K562 (cell line): ENCODE results near the gene PRKG1. TPM values are rescaled to one million over a fixed set of nuclear protein-coding genes. Genes with fewer than 3 reads are reported as not detected.

ENCODE experiments used
- ATAC-seq: fragments of 200-7000 bp; cut with Tn5 transposase; 3 replicates; pipeline ENCODE4 v1.9.1; 2020; ENCODE audit warnings: moderate library complexity
- BruUV-seq: library from RNA; stranded (reverse); fragments of 400-500 nt; replicated peaks from 2 replicates; lab custom pipeline; 2021; lab: Mats Ljungman, UMichigan
- CTCF ChIA-PET: fragments of 300-600 bp; formaldehyde crosslinking; extraction: SDS; loops from one replicate; lab custom pipeline; 2021; ENCODE audit warnings: low intra/inter-chr PET ratio; lab: Yijun Ruan, JAX
- POLR2A ChIA-PET: fragments of 300-600, 350-650 bp; sonication (Branson Sonifier 250); formaldehyde crosslinking; extraction: SDS; loops from one replicate; lab custom pipeline; 2021; ENCODE audit warnings: antibody characterized with exemption, inconsistent platforms; lab: Yijun Ruan, JAX
- DNase-seq, 4 experiments: peaks; one replicate each; pipeline versions ENCODE4 v3.0.0 to v3.0.0-alpha.2; 2011 to 2018; ENCODE audit warnings: low spot score in 3 of 4, mixed read lengths in 3 of 4; ENCODE audit errors: extremely low read depth in 1 of 4
- FAIRE-seq: peaks from 2 replicates; lab custom pipeline; 2011; peaks lifted over from hg19 to GRCh38; lab: Jason Lieb, UNC
- H2AFZ ChIP-seq: 2 replicates; pipeline ENCODE4 v1.6.0; 2011; ENCODE audit warnings: low read depth, low read length, control low read depth, inconsistent platforms
- H3K27ac ChIP-seq: fragments of 200-600 bp; 3 replicates; pipeline ENCODE4 v1.8.0; 2011; ENCODE audit warnings: low read depth, mild to moderate bottlenecking, control low read depth, inconsistent platforms, low read length, moderate library complexity, mixed read lengths; ENCODE audit errors: extremely low read depth
- H3K27me3 ChIP-seq, 2 experiments: fragments of 300-600 bp in 1 of 2; 2 replicates in 1 of 2; 3 replicates in 1 of 2; pipeline versions ENCODE4 v1.6.0 to v1.8.0; 2011; ENCODE audit warnings: inconsistent platforms in 2 of 2, low read length in 2 of 2, mild to moderate bottlenecking in 1 of 2, mixed read lengths in 1 of 2, moderate library complexity in 1 of 2; ENCODE audit not compliant: control insufficient read depth in 2 of 2, insufficient read depth in 2 of 2
- H3K36me3 ChIP-seq: fragments of 300-600 bp; 3 replicates; pipeline ENCODE4 v1.8.0; 2011; ENCODE audit warnings: mild to moderate bottlenecking, low read length, inconsistent platforms; ENCODE audit not compliant: control insufficient read depth, insufficient read depth
- H3K4me1 ChIP-seq, 2 experiments: fragments of 200-600 bp in 1 of 2; replicated peaks in 1 of 2; 2 replicates in 1 of 2; 3 replicates in 1 of 2; pipeline versions ENCODE4 v1.5.1 to v1.8.0; 2011; ENCODE audit warnings: inconsistent platforms in 2 of 2, low read length in 2 of 2, mild to moderate bottlenecking in 1 of 2, mixed read lengths in 1 of 2, moderate library complexity in 1 of 2; ENCODE audit not compliant: control insufficient read depth in 2 of 2, insufficient read depth in 2 of 2
- H3K4me2 ChIP-seq: 2 replicates; pipeline ENCODE4 v1.6.1; 2011; ENCODE audit warnings: low read length, control low read depth, inconsistent platforms, mixed read lengths; ENCODE audit not compliant: insufficient read depth
- H3K4me3 ChIP-seq: fragments of 200-600 bp; sonication (generic), shearing (Covaris generic); 2 replicates; pipeline ENCODE4 v1.5.1; 2016; ENCODE audit warnings: control low read depth, inconsistent platforms
- H3K79me2 ChIP-seq: fragments of 200-600 bp; 3 replicates; pipeline ENCODE4 v1.8.0; 2011; ENCODE audit warnings: low read length, inconsistent platforms; ENCODE audit not compliant: control insufficient read depth, insufficient read depth
- H3K9ac ChIP-seq, 2 experiments: 2 replicates each; pipeline versions ENCODE4 v1.6.0 to v1.6.1; 2011; ENCODE audit warnings: low read depth in 2 of 2, low read length in 2 of 2, control low read depth in 1 of 2, inconsistent platforms in 1 of 2, mild to moderate bottlenecking in 1 of 2, mixed read lengths in 1 of 2; ENCODE audit not compliant: insufficient read depth in 1 of 2
- H3K9me1 ChIP-seq: one replicate; pipeline ENCODE4 v1.6.0; 2011; ENCODE audit warnings: inconsistent platforms, mild to moderate bottlenecking, low read length, moderate library complexity; ENCODE audit not compliant: control insufficient read depth, insufficient read depth
- H3K9me3 ChIP-seq: replicated peaks from 2 replicates; pipeline ENCODE4 v1.5.1; 2011; ENCODE audit warnings: low read depth, low read length, inconsistent platforms; ENCODE audit not compliant: control insufficient read depth, insufficient read depth
- H4K20me1 ChIP-seq: replicated peaks from 2 replicates; pipeline ENCODE4 v1.6.1; 2011; ENCODE audit warnings: low read length, inconsistent platforms, mixed read lengths; ENCODE audit not compliant: control insufficient read depth, insufficient read depth
- BCLAF1 ChIP-seq, 2 experiments: fragments of 450-650 bp in 1 of 2; IDR thresholded peaks; 2 replicates each; pipeline ENCODE4 v1.6.1; 2011 to 2017; ENCODE audit warnings: low read depth in 2 of 2, antibody characterized with exemption in 1 of 2, borderline replicate concordance in 1 of 2, low read length in 1 of 2, mild to moderate bottlenecking in 1 of 2, mixed read lengths in 1 of 2; ENCODE audit not compliant: control insufficient read depth in 1 of 2
- ERF ChIP-seq: fragments of 450-650 bp; formaldehyde crosslinking; IDR thresholded peaks from 2 replicates; pipeline ENCODE4 v1.4.0; 2020; ENCODE audit warnings: mild to moderate bottlenecking, mixed read lengths
- FUS ChIP-seq: fragments of 200-400 bp; formaldehyde crosslinking; optimal IDR thresholded peaks from 2 replicates; pipeline ENCODE3; 2017; ENCODE audit warnings: low read depth, low read length
- HLTF ChIP-seq: fragments of 450-650 bp; IDR thresholded peaks from 2 replicates; pipeline ENCODE4 v1.6.1; 2016
- LCOR ChIP-seq: sonication (generic); formaldehyde crosslinking; IDR thresholded peaks from 2 replicates; pipeline ENCODE4 v1.8.0; 2022; ENCODE audit warnings: mild to moderate bottlenecking, missing genetic modification reagents
- MCM3 ChIP-seq: fragments of 450-650 bp; IDR thresholded peaks from 2 replicates; pipeline ENCODE4 v1.6.1; 2016
- NONO ChIP-seq, 2 experiments: fragments of 200-400 bp in 1 of 2; fragments of 450-650 bp in 1 of 2; formaldehyde crosslinking in 1 of 2; IDR thresholded peaks; 2 replicates each; pipeline ENCODE4 v1.6.1; 2017; ENCODE audit warnings: low read depth in 2 of 2, mild to moderate bottlenecking in 2 of 2, moderate library complexity in 2 of 2, low read length in 1 of 2
- PATZ1 ChIP-seq: fragments of 250-450 bp; sonication (Bioruptor Pico); IDR thresholded peaks from 2 replicates; pipeline ENCODE4 v1.5.0; 2020; ENCODE audit warnings: mild to moderate bottlenecking, borderline replicate concordance
- TCF7L2 ChIP-seq: fragments of 150-350 bp; IDR thresholded peaks from 2 replicates; pipeline ENCODE4 v1.6.1; 2016; ENCODE audit warnings: low read depth, mild to moderate bottlenecking, low read length, moderate library complexity
- TEAD4 ChIP-seq, 2 experiments: sonication (generic) in 1 of 2; formaldehyde crosslinking in 1 of 2; IDR thresholded peaks; 2 replicates each; pipeline versions ENCODE4 v1.6.1 to v1.8.0; 2012 to 2022; ENCODE audit warnings: borderline replicate concordance in 1 of 2, inconsistent platforms in 1 of 2, low read length in 1 of 2, mild to moderate bottlenecking in 1 of 2, missing genetic modification reagents in 1 of 2
- TFAM ChIP-seq: fragments of 250-450 bp; sonication (Bioruptor Pico); conservative IDR thresholded peaks from 2 replicates; pipeline ENCODE4 v1.5.0; 2021; ENCODE audit warnings: mild to moderate bottlenecking, moderate library complexity
- YBX1 ChIP-seq: fragments of 450-650 bp; IDR thresholded peaks from 2 replicates; pipeline ENCODE4 v1.7.1; 2016; ENCODE audit warnings: mild to moderate bottlenecking
- ZNF12 ChIP-seq: sonication (generic); formaldehyde crosslinking; IDR thresholded peaks from 2 replicates; pipeline ENCODE4 v1.4.0; 2020; ENCODE audit warnings: mild to moderate bottlenecking, missing genetic modification reagents
- ZNF707 ChIP-seq: fragments of 250-450 bp; sonication (Bioruptor Pico); conservative IDR thresholded peaks from 2 replicates; pipeline ENCODE4 v1.8.0; 2022; ENCODE audit warnings: inconsistent platforms, mild to moderate bottlenecking, moderate library complexity
- WGBS: fragments of 100-300 bp; shearing (Covaris generic); methylation state at CpG from one replicate; pipeline ENCODE4 v1.1.6; 2016; ENCODE audit warnings: low coverage, mixed read lengths; ENCODE audit not compliant: insufficient coverage; ENCODE audit errors: missing lambda C conversion rate; 5-methylcytosine and 5-hydroxymethylcytosine counted together
- in situ Hi-C: fragments of 300-500 bp; cut with MboI; formaldehyde crosslinking; loops from 4 replicates; pipeline ENCODE4 v1.15.0; 2018; ENCODE audit warnings: inconsistent platforms, mixed read lengths
- intact Hi-C: fragments of 100-400 bp; cut with micrococcal nuclease; formaldehyde crosslinking; loops from 2 replicates; pipeline ENCODE4 v1.14.2; 2022
- polyA plus RNA-seq, 8 experiments: library from polyadenylated mRNA; depleted of rRNA in 4 of 8; stranded (reverse) in 5 of 8; unstranded in 3 of 8; fragments of >200 nt; fragmentation: Nextera tagmentation in 2 of 8; fragmentation: Illumina TruSeq in 1 of 8; extraction: Ambion mirVana in 2 of 8; extraction: Trizol in 1 of 8; gene quantifications; 2 replicates each; pipeline versions ENCODE4 v1.2.1 to v1.2.3, GENCODE V29; 2011 to 2014; ENCODE audit warnings: inconsistent platforms in 1 of 8, missing spikeins in 1 of 8
- total RNA-seq, 7 experiments: library from RNA; depleted of rRNA in 6 of 7; stranded (reverse); fragments of >200 nt in 6 of 7; fragmentation: Illumina TruSeq in 2 of 7; extraction: Trizol in 2 of 7; gene quantifications; 2 replicates each; pipeline versions ENCODE4 v1.2.1 to v1.2.3, GENCODE V29; 2011 to 2021; ENCODE audit warnings: low replicate concordance in 1 of 7
- TF ChIP-seq, protein P1 (sequence below): sonication (generic); formaldehyde crosslinking; IDR thresholded peaks from 2 replicates; pipeline ENCODE4 v1.8.1; 2023; ENCODE audit warnings: mild to moderate bottlenecking, missing genetic modification reagents

PRKG1 gene
- total and polyA plus RNA-seq, 9 of the 15 experiments (the other 6 are each of a cell fraction or from before 2014, with no cell fraction given), result 0.22 TPM; not detected in 8

DNA sequence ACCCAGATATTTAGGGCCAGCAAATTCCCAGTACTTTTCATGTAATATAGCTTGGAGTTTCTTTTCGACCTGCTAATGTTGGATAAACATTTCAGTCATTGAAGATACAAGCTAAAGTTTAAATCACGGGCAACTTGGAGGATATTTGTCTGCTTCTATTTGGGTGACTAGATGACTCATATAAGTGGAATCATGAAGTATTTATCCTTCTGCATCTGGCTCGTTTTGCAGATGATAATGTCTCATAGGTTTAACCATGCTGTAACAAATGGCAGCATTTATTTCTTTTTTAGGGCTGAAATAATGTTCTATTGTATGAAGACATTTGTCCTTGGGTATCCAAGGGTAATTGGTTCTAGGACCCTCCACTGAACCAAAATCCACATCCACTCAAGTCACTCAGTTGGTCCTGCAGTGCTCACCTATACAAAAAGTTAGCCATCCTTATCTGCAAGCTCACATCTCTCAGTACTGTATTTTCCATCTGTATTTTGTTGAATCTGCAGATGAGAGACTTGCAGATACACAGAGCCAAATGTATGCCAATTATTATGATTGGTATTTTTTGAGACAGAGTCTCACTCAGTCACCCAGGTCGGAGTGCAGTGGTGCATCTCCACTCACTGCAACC is 812.3 kb downstream of the PRKG1 start:
- Histone ChIP-seq H3K4me3 (no peak overlapping the region), H3K4me1 (no peaks in the 10 kb centered on the region), H3K9me1 (no peaks in the 10 kb centered on the region), H3K4me2 (no peak overlapping the region), H3K9ac (no peak overlapping the region), H4K20me1 (no peaks in the 10 kb centered on the region), H3K27ac (no peak overlapping the region), H3K9me3 (no peaks in the 10 kb centered on the region), H3K79me2 (no peaks in the 10 kb centered on the region), H2AFZ (no peak overlapping the region), H3K36me3 (no peaks in the 10 kb centered on the region), H3K27me3 (no peaks in the 10 kb centered on the region)
- CTCF ChIA-PET, result no interaction called here
- WGBS, result 1% methylated on average over 4 of the region's 4 CpGs
- DNase-seq, result no peak
- POLR2A ChIA-PET, result no interaction called here
- no peak for ATAC-seq
- intact Hi-C loops, result no loop called here
- no peak for FAIRE-seq
- no TSS peak for BruUV-seq
- in situ Hi-C loops, result no loop called here
- no peak for TF ChIP-seq NONO (IDR thresholded peaks at IDR 0.05; ENCODE audit: low read depth in 2 of 2, low read length in 1 of 2)
- no peak for TF ChIP-seq TFAM (CRISPR knock-in tag)
- no peak for TF ChIP-seq FUS
- no peak for TF ChIP-seq TEAD4 (IDR thresholded peaks at IDR 0.05; ENCODE audit: low read length)
- no peak for TF ChIP-seq TEAD4 (CRISPR knock-in tag; IDR thresholded peaks at IDR 0.05; ENCODE audit: borderline replicate concordance)
- TF ChIP-seq HLTF, result no peak
- no peak for TF ChIP-seq ZNF707 (CRISPR knock-in tag)
- TF ChIP-seq PATZ1 (CRISPR knock-in tag), result no peak
- TF ChIP-seq, protein P1, sequence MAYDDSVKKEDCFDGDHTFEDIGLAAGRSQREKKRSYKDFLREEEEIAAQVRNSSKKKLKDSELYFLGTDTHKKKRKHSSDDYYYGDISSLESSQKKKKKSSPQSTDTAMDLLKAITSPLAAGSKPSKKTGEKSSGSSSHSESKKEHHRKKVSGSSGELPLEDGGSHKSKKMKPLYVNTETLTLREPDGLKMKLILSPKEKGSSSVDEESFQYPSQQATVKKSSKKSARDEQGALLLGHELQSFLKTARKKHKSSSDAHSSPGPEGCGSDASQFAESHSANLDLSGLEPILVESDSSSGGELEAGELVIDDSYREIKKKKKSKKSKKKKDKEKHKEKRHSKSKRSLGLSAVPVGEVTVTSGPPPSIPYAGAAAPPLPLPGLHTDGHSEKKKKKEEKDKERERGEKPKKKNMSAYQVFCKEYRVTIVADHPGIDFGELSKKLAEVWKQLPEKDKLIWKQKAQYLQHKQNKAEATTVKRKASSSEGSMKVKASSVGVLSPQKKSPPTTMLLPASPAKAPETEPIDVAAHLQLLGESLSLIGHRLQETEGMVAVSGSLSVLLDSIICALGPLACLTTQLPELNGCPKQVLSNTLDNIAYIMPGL (CRISPR knock-in tag), result no peak
- TF ChIP-seq LCOR, result no peak
- no peak for TF ChIP-seq ERF (CRISPR knock-in tag)
- TF ChIP-seq ZNF12 (CRISPR knock-in tag), result no peak
- TF ChIP-seq BCLAF1 (IDR thresholded peaks at IDR 0.05; ENCODE audit: borderline replicate concordance in 1 of 2, control insufficient read depth in 1 of 2, low read depth in 2 of 2, low read length in 1 of 2), result no peak
- TF ChIP-seq YBX1, result no peak
- TF ChIP-seq TCF7L2, result no peak
- no peak for TF ChIP-seq MCM3
